ENCODE data around the gene SH3RF3. TPM values are rescaled to one million over a fixed set of nuclear protein-coding genes. Genes with fewer than 3 reads are reported as not detected.

Gene SH3RF3
- total RNA-seq, 2 donors from 2014 or later: 1.3 to 5.6 TPM

- no peak for ATAC-seq
- Histone ChIP-seq H3K27me3 (no peaks in the 10 kb centered on the region), H3K4me1 (no peaks in the 10 kb centered on the region), H3K27ac (no peak overlapping the region), H3K4me3 (no peak overlapping the region), H3K36me3 (replicated peaks in 1 of 2; ENCODE audit: insufficient read depth in 1 of 2, low read depth in 2 of 2) (no peaks in the 10 kb centered on the region), H3K9me3 (no peaks in the 10 kb centered on the region)
- TF ChIP-seq CTCF (IDR thresholded peaks at IDR 0.05) (no peak), POLR2A (IDR thresholded peaks at IDR 0.05) (no peak)
- DNase-seq: no peak
- intact Hi-C loops (cut with DNase I): no loop called here
- WGBS, 2 donors: 87 to 88% methylated on average over 8 to 9 of the region's 9 CpGs
Measured at GRCh38 chr2:109467701-109468100, 338.7 kb downstream of the SH3RF3 start.

- intact Hi-C loops (cut with DNase I): no loop called here
- TF ChIP-seq CTCF (IDR thresholded peaks at IDR 0.05) (no peak), POLR2A (IDR thresholded peaks at IDR 0.05) (no peak)
- Histone ChIP-seq H3K9me3 (no peaks in the 10 kb centered on the region), H3K27me3 (no peaks in the 10 kb centered on the region), H3K4me1 (no peaks in the 10 kb centered on the region), H3K4me3 (no peak overlapping the region), H3K27ac (no peak overlapping the region), H3K36me3 (replicated peaks in 1 of 2; ENCODE audit: insufficient read depth in 1 of 2, low read depth in 2 of 2) (no peaks in the 10 kb centered on the region)
- DNase-seq (no peak), ATAC-seq (no peak)
- WGBS, 2 donors: 76 to 88% methylated on average over 4 to 7 of the region's 7 CpGs
Measured at GRCh38 chr2:109468893-109469292, 339.9 kb downstream of the SH3RF3 start.

- Histone ChIP-seq H3K27me3 (no peaks in the 10 kb centered on the region), H3K9me3 (no peaks in the 10 kb centered on the region), H3K36me3 (replicated peaks in 1 of 2; ENCODE audit: insufficient read depth in 1 of 2, low read depth in 2 of 2) (no peaks in the 10 kb centered on the region), H3K27ac (no peak overlapping the region), H3K4me1 (no peaks in the 10 kb centered on the region), H3K4me3 (no peak overlapping the region)
- intact Hi-C loops (cut with DNase I): no loop called here
- ATAC-seq (no peak), DNase-seq (no peak)
- WGBS, 2 donors: 86% methylated on average over 3 of the region's 3 CpGs
- TF ChIP-seq POLR2A (IDR thresholded peaks at IDR 0.05) (no peak), CTCF (IDR thresholded peaks at IDR 0.05) (no peak)
Measured at GRCh38 chr2:109471658-109472057, 342.7 kb downstream of the SH3RF3 start.

GRCh38 chr2:109472331-109472959 lies 343.4 kb downstream of the SH3RF3 start:
- Histone ChIP-seq H3K9me3 (no peaks in the 10 kb centered on the region), H3K36me3 (replicated peaks in 1 of 2; ENCODE audit: insufficient read depth in 1 of 2, low read depth in 2 of 2) (no peaks in the 10 kb centered on the region), H3K4me1 (no peaks in the 10 kb centered on the region), H3K27ac (no peak overlapping the region), H3K27me3 (no peaks in the 10 kb centered on the region), H3K4me3 (no peak overlapping the region)
- ATAC-seq: no peak
- no peak for TF ChIP-seq POLR2A (IDR thresholded peaks at IDR 0.05)
- TF ChIP-seq CTCF (IDR thresholded peaks at IDR 0.05): no peak
- WGBS, 2 donors: 80 to 83% methylated on average over 11 to 14 of the region's 14 CpGs
- no peak for DNase-seq
- intact Hi-C loops (cut with DNase I): no loop called here

- intact Hi-C loops (cut with DNase I): no loop called here
- TF ChIP-seq CTCF (IDR thresholded peaks at IDR 0.05) (no peak), POLR2A (IDR thresholded peaks at IDR 0.05) (no peak)
- 81 to 84% methylated on average over 10 of the region's 10 CpGs for WGBS, 2 donors
- Histone ChIP-seq H3K4me3 (no peak overlapping the region), H3K36me3 (replicated peaks in 1 of 2; ENCODE audit: insufficient read depth in 1 of 2, low read depth in 2 of 2) (no peaks in the 10 kb centered on the region), H3K27me3 (no peaks in the 10 kb centered on the region), H3K27ac (no peak overlapping the region), H3K9me3 (no peaks in the 10 kb centered on the region), H3K4me1 (no peaks in the 10 kb centered on the region)
- no peak for DNase-seq
- ATAC-seq: no peak
Measured at GRCh38 chr2:109472974-109473373, 344.0 kb downstream of the SH3RF3 start.
